ENCODE measurements around the gene MDGA2. TPM values are rescaled to one million over a fixed set of nuclear protein-coding genes. Genes with fewer than 3 reads are reported as not detected.

Gene MDGA2
- total RNA-seq, 2 experiments from 2014 or later: not detected

DNA sequence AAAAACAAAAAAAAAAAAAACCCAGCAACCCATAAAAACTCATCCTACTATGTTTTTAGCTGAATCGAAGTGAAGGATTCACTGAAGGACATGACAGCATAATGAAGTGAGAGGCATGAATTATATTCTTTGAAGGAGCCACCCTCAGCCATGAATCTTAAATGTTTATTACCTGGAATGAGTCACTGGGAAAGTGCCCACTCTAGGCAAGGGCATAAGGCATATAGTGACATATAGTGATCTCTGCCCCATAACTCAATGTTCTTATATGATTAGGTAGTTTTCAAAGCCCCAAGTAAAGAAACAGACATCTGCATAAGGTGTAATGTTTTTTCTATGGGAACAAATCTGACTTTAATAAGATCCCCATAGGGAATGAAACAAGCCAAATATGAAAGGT lies 79.9 kb downstream of the MDGA2 start:
- Mint-ChIP-seq H3K9me3 (peaks cover 10% of the 10 kb centered on the region), H3K4me1 (ENCODE audit: low read depth) (no peaks in the 10 kb centered on the region), H3K27ac (no peak overlapping the region), H3K4me3 (no peak overlapping the region), H3K36me3 (ENCODE audit: low read depth) (no peaks in the 10 kb centered on the region), H3K27me3 (no peaks in the 10 kb centered on the region)
- TF ChIP-seq, protein P1, sequence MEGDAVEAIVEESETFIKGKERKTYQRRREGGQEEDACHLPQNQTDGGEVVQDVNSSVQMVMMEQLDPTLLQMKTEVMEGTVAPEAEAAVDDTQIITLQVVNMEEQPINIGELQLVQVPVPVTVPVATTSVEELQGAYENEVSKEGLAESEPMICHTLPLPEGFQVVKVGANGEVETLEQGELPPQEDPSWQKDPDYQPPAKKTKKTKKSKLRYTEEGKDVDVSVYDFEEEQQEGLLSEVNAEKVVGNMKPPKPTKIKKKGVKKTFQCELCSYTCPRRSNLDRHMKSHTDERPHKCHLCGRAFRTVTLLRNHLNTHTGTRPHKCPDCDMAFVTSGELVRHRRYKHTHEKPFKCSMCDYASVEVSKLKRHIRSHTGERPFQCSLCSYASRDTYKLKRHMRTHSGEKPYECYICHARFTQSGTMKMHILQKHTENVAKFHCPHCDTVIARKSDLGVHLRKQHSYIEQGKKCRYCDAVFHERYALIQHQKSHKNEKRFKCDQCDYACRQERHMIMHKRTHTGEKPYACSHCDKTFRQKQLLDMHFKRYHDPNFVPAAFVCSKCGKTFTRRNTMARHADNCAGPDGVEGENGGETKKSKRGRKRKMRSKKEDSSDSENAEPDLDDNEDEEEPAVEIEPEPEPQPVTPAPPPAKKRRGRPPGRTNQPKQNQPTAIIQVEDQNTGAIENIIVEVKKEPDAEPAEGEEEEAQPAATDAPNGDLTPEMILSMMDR (IDR thresholded peaks at IDR 0.05): no peak
- CTCF ChIA-PET: no interaction called here
- no peak for ATAC-seq (ENCODE audit: poor library complexity)
- no peaks in the 10 kb centered on the region for H3K4me1 ChIP-seq (ENCODE audit: insufficient read depth, low read length)
- POLR2A ChIA-PET: no interaction called here
- intact Hi-C loops (cut with DNase I, micrococcal nuclease): no loop called here
- H3K27me3 ChIP-seq (ENCODE audit: control insufficient read depth in 1 of 2, insufficient read depth in 2 of 2, low read length in 2 of 2): no peaks in the 10 kb centered on the region
- no peak for DNase-seq
- no peak overlapping the region for H3K27ac ChIP-seq (ENCODE audit: low read depth in 1 of 2, low read length in 2 of 2)
- H3K36me3 ChIP-seq (ENCODE audit: insufficient read depth, low read length): no peaks in the 10 kb centered on the region
- no peak overlapping the region for H3K4me3 ChIP-seq (ENCODE audit: low read length)
- H3K9me3 ChIP-seq (ENCODE audit: control insufficient read depth in 1 of 2, insufficient read depth in 1 of 2, low read length in 2 of 2): no peaks in the 10 kb centered on the region

GRCh38 chr14:47590767-47591495 lies 84.5 kb downstream of the MDGA2 start:
- Histone ChIP-seq H3K27me3 (ENCODE audit: control insufficient read depth in 1 of 2, insufficient read depth in 2 of 2, low read length in 2 of 2) (no peaks in the 10 kb centered on the region), H3K36me3 (ENCODE audit: insufficient read depth, low read length) (no peaks in the 10 kb centered on the region), H3K9me3 (ENCODE audit: control insufficient read depth in 1 of 2, insufficient read depth in 1 of 2, low read length in 2 of 2) (no peaks in the 10 kb centered on the region), H3K4me3 (ENCODE audit: low read length) (no peak overlapping the region), H3K27ac (ENCODE audit: low read depth in 1 of 2, low read length in 2 of 2) (no peak overlapping the region), H3K4me1 (ENCODE audit: insufficient read depth, low read length) (no peaks in the 10 kb centered on the region)
- H3K4me1 Mint-ChIP-seq (ENCODE audit: low read depth): no peaks in the 10 kb centered on the region
- ATAC-seq (ENCODE audit: poor library complexity): no peak
- no peak overlapping the region for H3K4me3 Mint-ChIP-seq
- H3K27ac Mint-ChIP-seq: no peak overlapping the region
- POLR2A ChIA-PET: no interaction called here
- CTCF ChIA-PET: no interaction called here
- H3K27me3 Mint-ChIP-seq: no peaks in the 10 kb centered on the region
- intact Hi-C loops (cut with DNase I, micrococcal nuclease): no loop called here
- peaks cover 12% of the 10 kb centered on the region for H3K9me3 Mint-ChIP-seq
- no peak for DNase-seq
- no peaks in the 10 kb centered on the region for H3K36me3 Mint-ChIP-seq (ENCODE audit: low read depth)
- TF ChIP-seq, protein P1 (IDR thresholded peaks at IDR 0.05): no peak

DNA sequence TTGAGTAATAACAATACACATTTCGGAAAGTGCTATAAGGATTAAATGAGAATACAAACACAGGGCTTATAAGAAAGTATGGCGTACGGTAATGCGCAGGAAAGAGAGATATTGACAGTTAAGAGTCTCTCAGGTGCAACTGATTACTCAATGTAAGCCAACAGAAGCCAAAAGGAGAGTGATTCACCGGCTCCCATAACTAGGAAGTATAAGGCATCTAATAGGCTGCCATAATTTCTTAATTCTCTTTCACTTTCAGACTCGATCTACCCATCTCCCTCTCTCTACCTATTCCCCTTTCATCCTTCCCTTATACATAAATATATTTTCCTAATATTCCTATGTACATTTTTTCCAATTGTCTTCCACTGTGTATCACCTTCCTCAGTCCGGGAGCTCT lies 90.0 kb downstream of the MDGA2 start:
- Histone ChIP-seq H3K27me3 (ENCODE audit: control insufficient read depth in 1 of 2, insufficient read depth in 2 of 2, low read length in 2 of 2) (no peaks in the 10 kb centered on the region), H3K4me3 (ENCODE audit: low read length) (no peak overlapping the region), H3K9me3 (ENCODE audit: control insufficient read depth in 1 of 2, insufficient read depth in 1 of 2, low read length in 2 of 2) (peaks cover 0 to 6% of the 10 kb centered on the region in 2 experiments), H3K4me1 (ENCODE audit: insufficient read depth, low read length) (no peaks in the 10 kb centered on the region), H3K27ac (ENCODE audit: low read depth in 1 of 2, low read length in 2 of 2) (no peak overlapping the region), H3K36me3 (ENCODE audit: insufficient read depth, low read length) (no peaks in the 10 kb centered on the region)
- no peak for ATAC-seq (ENCODE audit: poor library complexity)
- DNase-seq: no peak
- H3K4me1 Mint-ChIP-seq (ENCODE audit: low read depth): no peaks in the 10 kb centered on the region
- H3K4me3 Mint-ChIP-seq: no peak overlapping the region
- no peaks in the 10 kb centered on the region for H3K36me3 Mint-ChIP-seq (ENCODE audit: low read depth)
- ChIA-PET POLR2A (no interaction called here), CTCF (no interaction called here)
- intact Hi-C loops (cut with DNase I, micrococcal nuclease): no loop called here
- peaks cover 5% of the 10 kb centered on the region for H3K9me3 Mint-ChIP-seq
- TF ChIP-seq, protein P1 (IDR thresholded peaks at IDR 0.05): no peak
- no peak overlapping the region for H3K27ac Mint-ChIP-seq
- no peaks in the 10 kb centered on the region for H3K27me3 Mint-ChIP-seq

Measured in CD4-positive, alpha-beta T cell (primary cell).